NCI-H524 (cell line): Measurements from ENCODE around the gene SLC7A14.
"Not testable (repeated sequence)": the region's sequence is repeated elsewhere in the genome, so short reads cannot be mapped to it uniquely, and the experiment has no call there.

Source experiments
- DNase-seq, 2 experiments: peaks; one replicate each; lab custom pipeline; 2025; lab: John Stamatoyannopoulos, UW

SLC7A14 gene

GRCh38 chr3:170593634-170594033 lies 7.8 kb upstream of the SLC7A14 start:
- no peak for DNase-seq

GRCh38 chr3:170589113-170589512 lies 3.2 kb upstream of the SLC7A14 start:
- DNase-seq = no peak

GRCh38 chr3:170585008-170585936 lies 603 bp downstream of the SLC7A14 start:
- DNase-seq = peak in 1 of 2 experiments; percentile 50

- DNase-seq = peak in 1 of 2 experiments; percentile 50
Observed at GRCh38 chr3:170584585-170585007, 1.3 kb downstream of the SLC7A14 start.

GRCh38 chr3:170579646-170580045 lies 6.2 kb downstream of the SLC7A14 start:
- DNase-seq = no peak

- DNase-seq = peak in 1 of 2 experiments; percentile 63
Observed at GRCh38 chr3:170572665-170573253, 13.1 kb downstream of the SLC7A14 start.

GRCh38 chr3:170567598-170567997 lies 18.3 kb downstream of the SLC7A14 start:
- DNase-seq = not testable (repeated sequence)

- DNase-seq = no peak
Observed at GRCh38 chr3:170566413-170566812, 19.5 kb downstream of the SLC7A14 start.

GRCh38 chr3:170565495-170565894 lies 20.4 kb downstream of the SLC7A14 start:
- no peak for DNase-seq

GRCh38 chr3:170564664-170565063 lies 21.2 kb downstream of the SLC7A14 start:
- no peak for DNase-seq

GRCh38 chr3:170563712-170564423 lies 22.0 kb downstream of the SLC7A14 start:
- DNase-seq = no peak

- no peak for DNase-seq
Observed at GRCh38 chr3:170562080-170562479, 23.8 kb downstream of the SLC7A14 start.

- no peak for DNase-seq
Observed at GRCh38 chr3:170560717-170561382, 25.0 kb downstream of the SLC7A14 start.

GRCh38 chr3:170560296-170560695 lies 25.6 kb downstream of the SLC7A14 start:
- peak in 1 of 2 experiments; percentile 27 for DNase-seq

- no peak for DNase-seq
Observed at GRCh38 chr3:170558427-170558826, 27.4 kb downstream of the SLC7A14 start.

GRCh38 chr3:170555329-170555728 lies 30.5 kb downstream of the SLC7A14 start:
- no peak for DNase-seq

- DNase-seq = no peak
Observed at GRCh38 chr3:170553788-170554757, 31.8 kb downstream of the SLC7A14 start.

GRCh38 chr3:170551252-170551651 lies 34.6 kb downstream of the SLC7A14 start:
- no peak for DNase-seq

GRCh38 chr3:170542704-170543103 lies 43.2 kb downstream of the SLC7A14 start:
- no peak for DNase-seq

GRCh38 chr3:170539897-170540296 lies 46.0 kb downstream of the SLC7A14 start:
- DNase-seq = no peak

- DNase-seq = peak; percentile 5 to 45
Observed at GRCh38 chr3:170536712-170537111, 49.2 kb downstream of the SLC7A14 start.
